GM10248 (cell line): Measurements from ENCODE around the gene PLXNB3.
"Not testable (repeated sequence)": the region's sequence is repeated elsewhere in the genome, so short reads cannot be mapped to it uniquely, and the experiment has no call there.

Experiments
- CTCF ChIA-PET: fragments of 300-600 bp; sonication (Branson Sonifier 250); formaldehyde crosslinking; extraction: SDS; loops from one replicate; lab custom pipeline; 2021; ENCODE audit warnings: antibody characterized with exemption; lab: Yijun Ruan, JAX
- POLR2A ChIA-PET: fragments of 350-650 bp; sonication (Branson Sonifier 250); formaldehyde crosslinking; extraction: SDS; loops from one replicate; lab custom pipeline; 2020; ENCODE audit warnings: antibody characterized with exemption; lab: Yijun Ruan, JAX
- DNase-seq: peaks from one replicate; pipeline ENCODE4 v3.0.0; 2012; ENCODE audit errors: extremely low spot score
- TF ChIP-seq, protein P1 (sequence below): IDR thresholded peaks from 2 replicates; pipeline ENCODE4 v1.5.1; 2012; ENCODE audit warnings: mild to moderate bottlenecking, low read depth; ENCODE audit errors: extremely low read depth, missing control alignments, control extremely low read depth

Gene PLXNB3

DNA sequence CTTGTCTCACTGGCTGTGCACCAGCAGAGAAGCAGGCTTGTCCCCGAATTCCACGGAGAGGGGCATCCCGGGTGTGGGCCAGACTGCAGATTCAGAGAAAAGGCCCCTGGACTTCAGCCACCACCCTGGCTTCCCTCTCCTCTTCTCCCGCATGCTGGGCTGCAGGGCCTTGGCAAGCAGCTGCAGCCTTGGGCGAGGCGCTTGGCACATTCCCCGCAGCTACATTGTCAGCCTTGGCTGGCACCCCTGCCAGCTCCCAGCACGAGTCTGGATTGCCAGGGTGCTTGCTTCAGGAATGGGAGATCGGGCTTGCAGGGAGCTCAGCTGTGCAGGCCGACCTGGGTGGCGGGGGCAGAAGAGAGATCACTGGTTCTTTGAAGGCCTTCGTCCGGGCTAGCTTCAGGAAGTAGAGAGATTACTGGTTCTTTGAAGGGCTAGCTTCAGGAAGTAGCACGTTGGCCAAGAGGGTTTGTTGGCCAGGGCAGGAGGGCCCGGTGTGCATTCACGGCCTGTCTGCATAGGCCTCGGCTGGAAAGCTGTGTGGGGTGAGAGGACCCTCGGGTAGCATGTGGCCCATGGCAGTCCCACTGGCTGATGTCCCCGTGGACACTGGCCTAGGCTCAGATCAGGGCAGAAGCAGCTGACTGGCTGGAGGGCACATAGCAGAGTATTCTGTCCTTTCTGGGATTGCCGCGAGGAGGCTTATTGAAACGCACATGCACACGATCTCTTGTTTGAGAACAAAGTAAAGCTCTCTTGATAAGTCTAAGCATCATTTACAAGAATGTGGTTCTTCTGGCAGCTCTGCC lies 36.7 kb upstream of the PLXNB3 start:
- POLR2A ChIA-PET: no interaction called here
- DNase-seq: no peak
- CTCF ChIA-PET: interaction anchor here (1.3 kb wide), 2 partner anchors 9 to 36 kb away, joined by 3 to 5 read pairs; no protein-coding TSS in a partner anchor

GRCh38 chrX:153728095-153728494 lies 36.0 kb upstream of the PLXNB3 start:
- TF ChIP-seq, protein P1, sequence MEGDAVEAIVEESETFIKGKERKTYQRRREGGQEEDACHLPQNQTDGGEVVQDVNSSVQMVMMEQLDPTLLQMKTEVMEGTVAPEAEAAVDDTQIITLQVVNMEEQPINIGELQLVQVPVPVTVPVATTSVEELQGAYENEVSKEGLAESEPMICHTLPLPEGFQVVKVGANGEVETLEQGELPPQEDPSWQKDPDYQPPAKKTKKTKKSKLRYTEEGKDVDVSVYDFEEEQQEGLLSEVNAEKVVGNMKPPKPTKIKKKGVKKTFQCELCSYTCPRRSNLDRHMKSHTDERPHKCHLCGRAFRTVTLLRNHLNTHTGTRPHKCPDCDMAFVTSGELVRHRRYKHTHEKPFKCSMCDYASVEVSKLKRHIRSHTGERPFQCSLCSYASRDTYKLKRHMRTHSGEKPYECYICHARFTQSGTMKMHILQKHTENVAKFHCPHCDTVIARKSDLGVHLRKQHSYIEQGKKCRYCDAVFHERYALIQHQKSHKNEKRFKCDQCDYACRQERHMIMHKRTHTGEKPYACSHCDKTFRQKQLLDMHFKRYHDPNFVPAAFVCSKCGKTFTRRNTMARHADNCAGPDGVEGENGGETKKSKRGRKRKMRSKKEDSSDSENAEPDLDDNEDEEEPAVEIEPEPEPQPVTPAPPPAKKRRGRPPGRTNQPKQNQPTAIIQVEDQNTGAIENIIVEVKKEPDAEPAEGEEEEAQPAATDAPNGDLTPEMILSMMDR: no peak
- no peak for DNase-seq
- ChIA-PET POLR2A (no interaction called here), CTCF (interaction anchor here (1.3 kb wide), 1 partner anchor 36 kb away, joined by 3 read pairs; no protein-coding TSS in a partner anchor)

More for the DNA sequence above, 36.7 kb upstream of the PLXNB3 start:
- TF ChIP-seq, protein P1: no peak

GRCh38 chrX:153728951-153729631 lies 35.0 kb upstream of the PLXNB3 start:
- no peak for DNase-seq
- ChIA-PET POLR2A (no interaction called here), CTCF (no interaction called here)
- TF ChIP-seq, protein P1: no peak

- CTCF ChIA-PET, POLR2A ChIA-PET, DNase-seq: not testable (repeated sequence)
Measured at GRCh38 chrX:153730115-153730514, 33.9 kb upstream of the PLXNB3 start.

DNA sequence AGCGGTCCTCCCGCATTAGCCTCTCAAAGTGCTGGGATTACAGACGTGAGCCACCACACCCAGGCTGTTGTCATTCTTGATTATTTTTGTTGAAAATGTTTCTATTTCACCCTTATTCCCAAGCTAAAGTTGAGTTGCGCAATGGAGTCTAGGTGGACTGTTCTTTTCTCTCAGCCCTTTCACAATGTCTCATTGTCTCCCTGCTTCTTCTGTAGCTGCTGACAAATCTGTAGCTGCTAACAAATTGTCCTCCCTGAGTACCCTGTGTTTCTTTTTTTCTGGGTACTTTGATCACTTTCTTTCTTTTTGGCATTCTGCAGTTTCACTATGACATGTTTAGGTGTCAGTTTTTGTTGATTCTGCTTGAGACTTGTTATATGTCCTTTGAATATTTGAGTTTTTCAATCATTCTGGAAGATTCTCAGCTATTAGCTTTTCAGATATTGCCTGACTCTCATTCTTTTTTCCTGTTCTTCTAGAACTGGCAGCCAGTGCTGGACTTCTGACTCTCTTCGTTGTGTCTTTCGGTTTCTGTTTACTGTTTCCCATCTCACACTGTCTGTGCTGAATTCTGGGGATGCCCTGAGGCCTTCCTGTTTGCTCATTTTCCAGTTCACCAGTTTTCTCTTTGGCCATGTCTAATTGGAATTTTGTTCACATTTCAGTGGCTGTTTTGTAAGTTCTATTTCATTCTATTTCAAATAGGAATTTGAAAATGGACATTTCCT lies 32.8 kb upstream of the PLXNB3 start:
- TF ChIP-seq, protein P1: no peak
- POLR2A ChIA-PET: no interaction called here

GRCh38 chrX:153731845-153732215 lies 32.2 kb upstream of the PLXNB3 start:
- TF ChIP-seq, protein P1: no peak
- POLR2A ChIA-PET: no interaction called here
- no peak for DNase-seq
- CTCF ChIA-PET: no interaction called here

More for the DNA sequence above, 32.8 kb upstream of the PLXNB3 start:
- no peak for DNase-seq
- CTCF ChIA-PET: no interaction called here
